ENCODE data around the gene SEMA4G. TPM values are rescaled to one million over a fixed set of nuclear protein-coding genes. Genes with fewer than 3 reads are reported as not detected.
A peak's percentile ranks its signal among the peaks of the same experiment; 100 is the strongest.

SEMA4G gene
- total and polyA plus RNA-seq, 2 of the 13 experiments (the other 11 are each of a cell fraction or from before 2014, with no cell fraction given) = 46.2 to 207 TPM

- Histone ChIP-seq H3K4me3 (replicated peaks in 1 of 3; ENCODE audit: insufficient read depth in 1 of 3, low read depth in 2 of 3, low read length in 3 of 3) (no peak overlapping the region), H4K20me1 (ENCODE audit: insufficient read depth, low read length) (no peaks in the 10 kb centered on the region), H3K4me2 (ENCODE audit: low read depth, low read length) (no peak overlapping the region), H3K79me2 (ENCODE audit: insufficient read depth, low read length) (peaks cover under 1% of the 10 kb centered on the region), H2AFZ (ENCODE audit: low read length) (no peak overlapping the region), H3K27ac (ENCODE audit: extremely low read length, insufficient read depth, low read length) (no peak overlapping the region), H3K4me1 (ENCODE audit: insufficient read depth, low read length) (peaks cover 18% of the 10 kb centered on the region), H3K9ac (ENCODE audit: insufficient read depth, low read depth, low read length) (no peak overlapping the region), H3K9me3 (ENCODE audit: low read length) (no peaks in the 10 kb centered on the region), H3K36me3 (replicated peaks in 1 of 2; ENCODE audit: control insufficient read depth in 1 of 2, insufficient read depth in 2 of 2, low read length in 2 of 2) (peaks cover 27 to 81% of the 10 kb centered on the region in 2 experiments), H3K27me3 (ENCODE audit: control insufficient read depth in 1 of 2, insufficient read depth in 2 of 2, low read length in 2 of 2) (no peaks in the 10 kb centered on the region)
- DNase-seq (ENCODE audit: low spot score) (no peak), FAIRE-seq (no peak), ATAC-seq (no peak)
- no peak for TF ChIP-seq ZNF564 (CRISPR knock-in tag; IDR thresholded peaks at IDR 0.05)
- TF ChIP-seq POLR2A (IDR thresholded peaks at IDR 0.05; ENCODE audit: insufficient read depth in 1 of 2, low read depth in 2 of 2, low read length in 2 of 2) = peak in 1 of 2 experiments; percentile 17; a peak in 1 of 4 replicates
- TF ChIP-seq ATF7 (IDR thresholded peaks at IDR 0.05) = peak; percentile 66
- no peak for TF ChIP-seq ATF7 (CRISPR knock-in tag; IDR thresholded peaks at IDR 0.05)
- WGBS (ENCODE audit: low lambda C conversion rate) = 99% methylated on average over 5 of the region's 5 CpGs
- CTCF ChIA-PET (ENCODE audit: low intra/inter-chr PET ratio, low total read pairs) = no interaction called here
- intact Hi-C loops (cut with micrococcal nuclease; ENCODE audit: unreplicated experiment) (no loop called here), in situ Hi-C loops (cut with HindIII; ENCODE audit: extremely low pct_ligation_motif_present, low pct_unique_long_range_greater_than_20kb) (no loop called here)
- POLR2A ChIA-PET = interaction anchor here (1.3 to 23.0 kb wide), 3 partner anchors 12 to 30 kb away, joined by 4 to 277 read pairs (median 5); partner anchors contain the start of gene SEMA4G
- BruUV-seq (replicated peaks) = no TSS peak
Observed at GRCh38 chr10:100981178-100981772, 12.0 kb downstream of the SEMA4G start.

GRCh38 chr10:100982916-100983830 lies 13.9 kb downstream of the SEMA4G start:
- Histone ChIP-seq H3K4me3 (replicated peaks in 1 of 3; ENCODE audit: insufficient read depth in 1 of 3, low read depth in 2 of 3, low read length in 3 of 3) (no peak overlapping the region), H3K27me3 (ENCODE audit: control insufficient read depth in 1 of 2, insufficient read depth in 2 of 2, low read length in 2 of 2) (no peaks in the 10 kb centered on the region; a peak in 1 of 5 replicates), H4K20me1 (ENCODE audit: insufficient read depth, low read length) (no peaks in the 10 kb centered on the region), H3K4me2 (ENCODE audit: low read depth, low read length) (no peak overlapping the region), H3K27ac (ENCODE audit: extremely low read length, insufficient read depth, low read length) (peak overlapping the region; percentile 13), H3K9ac (ENCODE audit: insufficient read depth, low read depth, low read length) (no peak overlapping the region), H3K9me3 (ENCODE audit: low read length) (no peaks in the 10 kb centered on the region), H3K36me3 (replicated peaks in 1 of 2; ENCODE audit: control insufficient read depth in 1 of 2, insufficient read depth in 2 of 2, low read length in 2 of 2) (peaks cover 20 to 63% of the 10 kb centered on the region in 2 experiments), H3K4me1 (ENCODE audit: insufficient read depth, low read length) (peaks cover 25% of the 10 kb centered on the region), H3K79me2 (ENCODE audit: insufficient read depth, low read length) (peaks cover 18% of the 10 kb centered on the region), H2AFZ (ENCODE audit: low read length) (no peak overlapping the region)
- DNase-seq (ENCODE audit: low spot score) (no peak), FAIRE-seq (no peak), ATAC-seq (no peak)
- BruUV-seq (replicated peaks) = no TSS peak
- ChIA-PET CTCF (ENCODE audit: low intra/inter-chr PET ratio, low total read pairs) (no interaction called here), POLR2A (interaction anchor here (23.0 kb wide), 1 partner anchor 14 kb away, joined by 277 read pairs; the partner anchor contains the start of gene SEMA4G)
- intact Hi-C loops (cut with micrococcal nuclease; ENCODE audit: unreplicated experiment) (no loop called here), in situ Hi-C loops (cut with HindIII; ENCODE audit: extremely low pct_ligation_motif_present, low pct_unique_long_range_greater_than_20kb) (no loop called here)
- WGBS (ENCODE audit: low lambda C conversion rate) = 92% methylated on average over 9 of the region's 24 CpGs
- TF ChIP-seq SMAD3 (CRISPR knock-in tag; IDR thresholded peaks at IDR 0.05) = no peak
- no peak for TF ChIP-seq ZNF563 (CRISPR knock-in tag; IDR thresholded peaks at IDR 0.05)
- no peak for TF ChIP-seq ARNTL (CRISPR knock-in tag; IDR thresholded peaks at IDR 0.05)
- TF ChIP-seq RBAK (CRISPR knock-in tag; IDR thresholded peaks at IDR 0.05) = no peak
- peak; percentile 40 for TF ChIP-seq AGO1 (IDR thresholded peaks at IDR 0.05; ENCODE audit: low read depth, low read length, poor library complexity, severe bottlenecking)
- TF ChIP-seq ZSCAN25 (CRISPR knock-in tag; IDR thresholded peaks at IDR 0.05) = no peak
- peak; percentile 94 for TF ChIP-seq AGO2 (optimal IDR thresholded peaks at IDR 0.05; ENCODE audit: low read depth, low read length)
- no peak for TF ChIP-seq ZNF501 (CRISPR knock-in tag; IDR thresholded peaks at IDR 0.05)
- TF ChIP-seq ZGPAT (CRISPR knock-in tag; IDR thresholded peaks at IDR 0.05) = no peak
- TF ChIP-seq DRAP1 (CRISPR knock-in tag; IDR thresholded peaks at IDR 0.05) = no peak
- TF ChIP-seq RBFOX2 (IDR thresholded peaks at IDR 0.05; ENCODE audit: low read depth, low read length) = peak; percentile 66
- TF ChIP-seq ZNF879 (CRISPR knock-in tag; IDR thresholded peaks at IDR 0.05) = no peak
- TF ChIP-seq ZNF431 (CRISPR knock-in tag; IDR thresholded peaks at IDR 0.05; ENCODE audit: borderline replicate concordance, low read depth) = no peak
